Measurements from ENCODE around the gene MAEA.

MAEA gene

DNA sequence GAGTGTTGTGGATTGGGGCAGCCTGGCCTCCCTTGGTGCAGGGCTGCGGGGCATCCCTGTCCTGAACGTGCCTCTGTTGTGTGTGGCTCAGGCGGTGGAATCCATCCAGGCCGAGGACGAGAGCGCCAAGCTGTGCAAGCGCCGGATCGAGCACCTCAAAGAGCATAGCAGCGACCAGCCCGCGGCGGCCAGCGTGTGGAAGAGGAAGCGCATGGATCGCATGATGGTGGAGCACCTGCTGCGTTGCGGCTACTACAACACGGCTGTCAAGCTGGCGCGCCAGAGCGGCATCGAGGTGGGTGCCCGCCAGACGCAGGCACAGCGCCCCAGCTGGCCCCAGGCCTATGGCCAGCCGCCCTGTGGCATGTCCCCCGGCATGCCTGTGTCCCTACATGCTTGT is 25.6 kb downstream of the MAEA start:
- DNase-seq (ENCODE audit: low read depth, low spot score): no peak
- ChIA-PET CTCF (interaction anchor here (1.1 to 2.0 kb wide), 3 partner anchors 8 to 41 kb away, joined by 3 to 6 read pairs (median 5); no protein-coding TSS in a partner anchor), POLR2A (no interaction called here)
- TF ChIP-seq, protein P1, sequence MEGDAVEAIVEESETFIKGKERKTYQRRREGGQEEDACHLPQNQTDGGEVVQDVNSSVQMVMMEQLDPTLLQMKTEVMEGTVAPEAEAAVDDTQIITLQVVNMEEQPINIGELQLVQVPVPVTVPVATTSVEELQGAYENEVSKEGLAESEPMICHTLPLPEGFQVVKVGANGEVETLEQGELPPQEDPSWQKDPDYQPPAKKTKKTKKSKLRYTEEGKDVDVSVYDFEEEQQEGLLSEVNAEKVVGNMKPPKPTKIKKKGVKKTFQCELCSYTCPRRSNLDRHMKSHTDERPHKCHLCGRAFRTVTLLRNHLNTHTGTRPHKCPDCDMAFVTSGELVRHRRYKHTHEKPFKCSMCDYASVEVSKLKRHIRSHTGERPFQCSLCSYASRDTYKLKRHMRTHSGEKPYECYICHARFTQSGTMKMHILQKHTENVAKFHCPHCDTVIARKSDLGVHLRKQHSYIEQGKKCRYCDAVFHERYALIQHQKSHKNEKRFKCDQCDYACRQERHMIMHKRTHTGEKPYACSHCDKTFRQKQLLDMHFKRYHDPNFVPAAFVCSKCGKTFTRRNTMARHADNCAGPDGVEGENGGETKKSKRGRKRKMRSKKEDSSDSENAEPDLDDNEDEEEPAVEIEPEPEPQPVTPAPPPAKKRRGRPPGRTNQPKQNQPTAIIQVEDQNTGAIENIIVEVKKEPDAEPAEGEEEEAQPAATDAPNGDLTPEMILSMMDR (IDR thresholded peaks at IDR 0.05; ENCODE audit: insufficient read depth, low read length, missing control alignments): no peak
- no peak overlapping the region for H3K4me3 ChIP-seq (ENCODE audit: low read depth, low read length)

DNA sequence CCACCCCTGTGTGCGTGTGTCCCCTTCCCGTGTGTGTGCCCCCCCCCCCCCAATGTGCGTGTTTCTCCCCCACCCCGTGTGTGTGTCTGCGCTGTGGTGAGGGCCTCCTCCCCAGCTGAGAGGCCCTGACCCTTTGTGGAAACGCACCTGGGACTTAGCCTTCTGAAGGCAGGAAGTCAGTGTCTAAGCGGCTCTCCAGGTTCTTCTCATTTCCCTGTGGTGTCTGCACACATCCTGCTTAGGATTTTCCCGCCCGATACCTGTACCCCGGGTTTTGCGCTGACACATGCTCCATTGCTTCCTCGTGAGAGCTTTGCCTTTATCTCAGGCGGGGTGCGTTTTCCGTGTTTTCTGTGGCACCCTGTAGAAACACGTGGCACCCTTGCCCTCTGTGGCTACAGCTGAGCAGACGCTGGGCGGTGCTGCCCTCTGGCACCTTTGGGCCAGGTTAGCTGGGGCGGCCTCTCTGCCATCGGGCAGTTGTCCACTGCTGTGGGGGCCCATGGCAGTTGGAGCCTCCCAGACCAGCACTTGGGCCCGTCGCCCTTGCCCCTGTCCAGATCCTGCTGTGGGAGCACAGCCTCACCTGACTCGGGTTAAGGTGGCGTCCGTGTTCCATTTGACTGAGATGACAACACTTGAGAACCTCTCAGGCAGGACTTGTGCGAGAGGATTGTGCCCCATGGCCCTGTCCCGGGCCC is 26.3 kb downstream of the MAEA start:
- ChIA-PET POLR2A (no interaction called here), CTCF (interaction anchor here (1.1 kb wide), 1 partner anchor 11 kb away, joined by 3 read pairs; no protein-coding TSS in a partner anchor)

DNA sequence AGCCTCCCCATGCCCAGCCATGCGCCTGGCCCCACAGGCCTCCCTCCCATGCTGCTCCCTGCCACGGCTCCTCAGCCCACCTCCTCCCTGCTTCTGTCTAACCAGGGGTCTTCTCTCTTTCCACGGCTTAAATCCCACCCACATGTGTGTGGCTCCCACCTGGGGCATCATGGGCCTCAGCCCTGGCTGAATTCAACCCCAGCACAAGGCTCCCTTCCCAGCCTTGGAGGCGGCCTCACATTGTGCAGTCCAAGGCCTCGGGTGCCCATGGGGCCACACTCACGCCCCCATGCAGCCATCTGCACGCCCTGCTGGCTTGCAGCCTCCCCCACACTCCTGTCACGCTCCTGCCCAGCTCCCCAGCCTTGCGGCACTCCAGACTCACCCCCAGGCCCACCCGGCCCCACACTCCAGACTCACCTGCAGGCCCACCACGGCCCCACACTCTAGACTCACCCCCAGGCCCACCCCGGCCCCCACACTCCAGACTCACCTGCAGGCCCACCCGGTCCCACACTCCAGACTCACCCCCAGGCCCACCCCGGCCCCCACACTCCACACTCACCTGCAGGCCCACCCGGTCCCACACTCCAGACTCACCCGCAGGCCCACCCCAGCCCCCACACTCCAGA is 27.0 kb downstream of the MAEA start:
- ChIA-PET POLR2A (no interaction called here), CTCF (no interaction called here)
- TF ChIP-seq, protein P1 (IDR thresholded peaks at IDR 0.05; ENCODE audit: insufficient read depth, low read length, missing control alignments): no peak
- DNase-seq (ENCODE audit: low read depth, low spot score): no peak
- H3K4me3 ChIP-seq (ENCODE audit: low read depth, low read length): no peak overlapping the region

More for the DNA sequence above, 26.3 kb downstream of the MAEA start:
- H3K4me3 ChIP-seq (ENCODE audit: low read depth, low read length): no peak overlapping the region
- DNase-seq (ENCODE audit: low read depth, low spot score): no peak
- TF ChIP-seq, protein P1 (IDR thresholded peaks at IDR 0.05; ENCODE audit: insufficient read depth, low read length, missing control alignments): no peak

DNA sequence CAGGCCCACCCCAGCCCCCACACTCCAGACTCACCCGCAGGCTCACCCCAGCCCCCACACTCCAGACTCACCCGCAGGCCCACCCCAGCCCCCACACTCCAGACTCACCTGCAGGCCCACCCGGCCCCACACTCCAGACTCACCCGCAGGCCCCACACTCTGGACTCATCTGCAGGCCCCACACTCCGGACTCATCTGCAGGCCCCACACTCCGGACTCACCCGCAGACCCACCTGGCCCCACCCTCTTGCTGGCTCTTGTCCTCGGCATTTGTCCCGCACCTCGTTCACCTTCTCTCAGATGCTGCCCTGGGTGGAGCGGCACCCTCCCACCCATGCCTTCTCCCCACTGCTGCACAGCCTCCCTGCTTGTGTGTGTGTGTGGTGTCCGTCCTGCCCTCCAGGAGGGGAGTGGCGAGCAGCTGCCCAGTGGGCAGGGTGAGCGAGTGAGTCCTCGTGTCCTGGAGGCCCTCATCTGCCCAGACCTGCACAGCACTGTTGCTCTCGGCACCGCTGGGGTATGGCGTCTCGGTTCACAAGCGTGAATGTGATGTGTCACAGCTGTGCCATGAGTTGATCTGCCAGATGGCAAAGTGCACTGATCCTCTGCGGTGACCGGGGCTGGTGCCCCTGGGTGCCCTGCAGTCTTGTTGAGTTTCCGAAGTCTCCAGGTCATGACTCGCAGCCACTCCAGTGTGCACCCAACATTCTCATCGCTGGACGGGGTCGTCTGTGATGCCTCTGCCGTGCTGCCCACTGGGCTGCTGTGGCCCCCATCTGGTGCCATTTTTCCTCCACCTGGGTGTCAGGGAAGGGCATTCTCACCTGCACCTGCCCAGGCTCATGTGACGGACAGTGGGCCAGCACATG is 27.7 kb downstream of the MAEA start:
- TF ChIP-seq, protein P1 (IDR thresholded peaks at IDR 0.05; ENCODE audit: insufficient read depth, low read length, missing control alignments): no peak
- ChIA-PET POLR2A (interaction anchor here (0.6 kb wide), 1 partner anchor 28 kb away, joined by 3 read pairs; no protein-coding TSS in a partner anchor), CTCF (no interaction called here)
- no peak for DNase-seq (ENCODE audit: low read depth, low spot score)
- no peak overlapping the region for H3K4me3 ChIP-seq (ENCODE audit: low read depth, low read length)

DNA sequence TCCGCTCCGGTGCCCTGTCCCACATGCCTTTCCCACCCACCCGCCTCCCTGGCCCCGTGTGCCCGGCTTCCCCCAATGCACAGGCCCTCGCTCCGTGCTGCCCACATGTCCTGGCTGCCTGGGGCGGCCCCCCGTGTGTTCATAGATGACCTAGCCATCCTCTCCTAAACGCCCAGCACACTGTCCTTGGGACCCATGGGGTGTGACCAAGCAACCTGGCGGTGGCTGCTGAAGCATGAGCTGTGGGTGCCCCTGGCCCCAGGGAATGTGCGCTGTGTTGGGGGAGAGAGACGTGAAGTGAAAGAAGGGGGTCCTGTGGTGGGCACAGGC is 28.3 kb downstream of the MAEA start:
- ChIA-PET CTCF (interaction anchor here (0.8 kb wide), 1 partner anchor 152 kb away, joined by 3 read pairs; no protein-coding TSS in a partner anchor), POLR2A (interaction anchor here (0.6 kb wide), 1 partner anchor 27 kb away, joined by 3 read pairs; no protein-coding TSS in a partner anchor)
- no peak overlapping the region for H3K4me3 ChIP-seq (ENCODE audit: low read depth, low read length)
- DNase-seq (ENCODE audit: low read depth, low spot score): no peak
- TF ChIP-seq, protein P1 (IDR thresholded peaks at IDR 0.05; ENCODE audit: insufficient read depth, low read length, missing control alignments): no peak

Data from AG04449 (cell line).